Activated CD4-positive, alpha-beta T cell treated with anti-CD3 and anti-CD28 coated beads for 36 hours (primary cell): ENCODE results near the gene NLRP7. TPM values are rescaled to one million over a fixed set of nuclear protein-coding genes. Genes with fewer than 3 reads are reported as not detected.
"Not testable (repeated sequence)": the region's sequence is repeated elsewhere in the genome, so short reads cannot be mapped to it uniquely, and the experiment has no call there.

ENCODE experiments used
- ATAC-seq: fragments of 200-7000 bp; cut with Tn5 transposase; one replicate; pipeline ENCODE4 v1.10.0; 2021; ENCODE audit warnings: mild to moderate bottlenecking, moderate library complexity
- CTCF ChIA-PET: fragments of 350-600 bp; sonication (Branson Sonifier 250); formaldehyde crosslinking; loops from one replicate; lab custom pipeline; 2021; ENCODE audit warnings: antibody characterized with exemption; lab: Charles Lee
- POLR2A ChIA-PET: fragments of 350-600 bp; sonication (Branson Sonifier 250); formaldehyde crosslinking; loops from one replicate; lab custom pipeline; 2021; ENCODE audit warnings: antibody characterized with exemption, inconsistent platforms; lab: Charles Lee
- DNase-seq: peaks from one replicate; pipeline ENCODE4 v3.0.0-alpha.2; 2020
- H3K27ac Mint-ChIP-seq: one replicate; pipeline ENCODE4 v1.8.0; 2021; ENCODE audit warnings: mixed read lengths
- H3K27me3 Mint-ChIP-seq: one replicate; pipeline ENCODE4 v1.8.0; 2021; ENCODE audit warnings: mixed read lengths
- H3K36me3 Mint-ChIP-seq: one replicate; pipeline ENCODE4 v1.8.0; 2021; ENCODE audit warnings: low read depth, mixed read lengths
- H3K4me1 Mint-ChIP-seq: one replicate; pipeline ENCODE4 v1.8.0; 2021; ENCODE audit warnings: mixed read lengths
- H3K4me3 Mint-ChIP-seq: one replicate; pipeline ENCODE4 v1.8.0; 2021; ENCODE audit warnings: mild to moderate bottlenecking, moderate library complexity, mixed read lengths
- H3K9me3 Mint-ChIP-seq: one replicate; pipeline ENCODE4 v1.8.0; 2021; ENCODE audit warnings: low read depth, mixed read lengths
- intact Hi-C, 2 experiments: fragments of 100-400 bp; cut with DNase I in 1 of 2; cut with micrococcal nuclease in 1 of 2; formaldehyde crosslinking; loops; one replicate each; pipeline versions ENCODE4 v1.14.2 to v1.15.1; 2022 to 2024; cut with DNase I, micrococcal nuclease
- total RNA-seq, 2 experiments: library from RNA; stranded (reverse); gene quantifications; one replicate each; pipeline ENCODE4 v1.2.3, GENCODE V29; 2021

The NLRP7 gene
- total RNA-seq, 2 experiments from 2014 or later: not detected

GRCh38 chr19:54952591-54953344, 5.4 kb upstream of the NLRP7 start:
- H3K27me3 Mint-ChIP-seq: peaks cover 2% of the 10 kb centered on the region
- CTCF ChIA-PET: no interaction called here
- no peak overlapping the region for H3K27ac Mint-ChIP-seq

GRCh38 chr19:54950580-54950979, 3.2 kb upstream of the NLRP7 start:
- POLR2A ChIA-PET, ATAC-seq, H3K4me1 Mint-ChIP-seq, H3K9me3 Mint-ChIP-seq, DNase-seq, H3K27ac Mint-ChIP-seq, intact Hi-C loops, H3K27me3 Mint-ChIP-seq, CTCF ChIA-PET, H3K36me3 Mint-ChIP-seq, H3K4me3 Mint-ChIP-seq: not testable (repeated sequence)

More at GRCh38 chr19:54952591-54953344, 5.4 kb upstream of the NLRP7 start:
- DNase-seq: no peak
- Mint-ChIP-seq H3K9me3 (no peaks in the 10 kb centered on the region), H3K4me3 (no peak overlapping the region), H3K4me1 (no peaks in the 10 kb centered on the region), H3K36me3 (no peaks in the 10 kb centered on the region)
- ATAC-seq: no peak
- intact Hi-C loops: no loop called here
- POLR2A ChIA-PET: no interaction called here

GRCh38 chr19:54949412-54949811, 2.1 kb upstream of the NLRP7 start:
- peak; percentile 10 for DNase-seq
- ChIA-PET POLR2A (no interaction called here), CTCF (interaction anchor here (0.6 kb wide), 1 partner anchor 31 kb away, joined by 4 read pairs; no protein-coding TSS in a partner anchor)
- ATAC-seq: peak; percentile 51
- H3K4me1 Mint-ChIP-seq: no peaks in the 10 kb centered on the region
- no peak overlapping the region for H3K4me3 Mint-ChIP-seq
- intact Hi-C loops: no loop called here
- H3K9me3 Mint-ChIP-seq: no peaks in the 10 kb centered on the region
- H3K36me3 Mint-ChIP-seq: no peaks in the 10 kb centered on the region
- peaks cover 2% of the 10 kb centered on the region for H3K27me3 Mint-ChIP-seq
- H3K27ac Mint-ChIP-seq: no peak overlapping the region

GRCh38 chr19:54943772-54944361, 3.5 kb downstream of the NLRP7 start:
- H3K4me1 Mint-ChIP-seq, H3K9me3 Mint-ChIP-seq, DNase-seq, H3K4me3 Mint-ChIP-seq, intact Hi-C loops, ATAC-seq, H3K27ac Mint-ChIP-seq, H3K27me3 Mint-ChIP-seq, H3K36me3 Mint-ChIP-seq, POLR2A ChIA-PET, CTCF ChIA-PET: not testable (repeated sequence)

GRCh38 chr19:54939538-54939937, 7.8 kb downstream of the NLRP7 start:
- H3K4me3 Mint-ChIP-seq, ATAC-seq, DNase-seq, intact Hi-C loops, H3K4me1 Mint-ChIP-seq, H3K9me3 Mint-ChIP-seq, CTCF ChIA-PET, H3K27ac Mint-ChIP-seq, POLR2A ChIA-PET, H3K36me3 Mint-ChIP-seq, H3K27me3 Mint-ChIP-seq: not testable (repeated sequence)

GRCh38 chr19:54938906-54939305, 8.4 kb downstream of the NLRP7 start:
- Mint-ChIP-seq H3K4me1 (peaks cover 3% of the 10 kb centered on the region), H3K27ac (no peak overlapping the region), H3K27me3 (peaks cover 6% of the 10 kb centered on the region), H3K4me3 (no peak overlapping the region), H3K36me3 (no peaks in the 10 kb centered on the region), H3K9me3 (no peaks in the 10 kb centered on the region)
- CTCF ChIA-PET: no interaction called here
- no peak for DNase-seq
- POLR2A ChIA-PET: no interaction called here
- intact Hi-C loops: no loop called here
- no peak for ATAC-seq

- Mint-ChIP-seq H3K36me3 (no peaks in the 10 kb centered on the region), H3K4me1 (peaks cover 3% of the 10 kb centered on the region), H3K27me3 (peaks cover 6% of the 10 kb centered on the region), H3K4me3 (no peak overlapping the region), H3K27ac (no peak overlapping the region), H3K9me3 (no peaks in the 10 kb centered on the region)
- CTCF ChIA-PET: no interaction called here
- POLR2A ChIA-PET: interaction anchor here (0.6 to 1.0 kb wide), 2 partner anchors 78 to 318 kb away, joined by 4 to 6 read pairs; no protein-coding TSS in a partner anchor
- peak; percentile 45 for DNase-seq
- intact Hi-C loops: no loop called here
- ATAC-seq: peak; percentile 87
Measured at GRCh38 chr19:54937926-54938325, 9.4 kb downstream of the NLRP7 start.

GRCh38 chr19:54928299-54928698, 19.0 kb downstream of the NLRP7 start:
- CTCF ChIA-PET: no interaction called here
- intact Hi-C loops: loop anchor here in 1 of 2 experiments (10.0 kb wide), 1 partner anchor 253 kb away; no protein-coding TSS in a partner anchor
- no peak overlapping the region for H3K27ac Mint-ChIP-seq
- DNase-seq (no peak), ATAC-seq (no peak)
- H3K27me3 Mint-ChIP-seq: no peaks in the 10 kb centered on the region
- no peak overlapping the region for H3K4me3 Mint-ChIP-seq
- H3K9me3 Mint-ChIP-seq: peaks cover 12% of the 10 kb centered on the region
- no peaks in the 10 kb centered on the region for H3K4me1 Mint-ChIP-seq
- H3K36me3 Mint-ChIP-seq: no peaks in the 10 kb centered on the region
- POLR2A ChIA-PET: no interaction called here

GRCh38 chr19:54923276-54923675, 24.1 kb downstream of the NLRP7 start:
- Mint-ChIP-seq H3K27me3 (peaks cover 4% of the 10 kb centered on the region), H3K36me3 (no peaks in the 10 kb centered on the region), H3K9me3 (peaks cover 6% of the 10 kb centered on the region), H3K4me3 (no peak overlapping the region), H3K4me1 (no peaks in the 10 kb centered on the region), H3K27ac (no peak overlapping the region)
- ATAC-seq: no peak
- ChIA-PET CTCF (no interaction called here), POLR2A (no interaction called here)
- intact Hi-C loops: loop anchor here in 1 of 2 experiments (10.0 kb wide), 1 partner anchor 248 kb away; no protein-coding TSS in a partner anchor
- DNase-seq: no peak

GRCh38 chr19:54921082-54921481, 26.2 kb downstream of the NLRP7 start:
- Mint-ChIP-seq H3K27ac (no peak overlapping the region), H3K4me3 (no peak overlapping the region), H3K27me3 (peaks cover 7% of the 10 kb centered on the region), H3K9me3 (peaks cover 4% of the 10 kb centered on the region), H3K36me3 (no peaks in the 10 kb centered on the region), H3K4me1 (no peaks in the 10 kb centered on the region)
- intact Hi-C loops: loop anchor here in 1 of 2 experiments (10.0 kb wide), 1 partner anchor 246 kb away; no protein-coding TSS in a partner anchor
- ATAC-seq (no peak), DNase-seq (no peak)
- CTCF ChIA-PET: no interaction called here
- POLR2A ChIA-PET: no interaction called here

GRCh38 chr19:54919646-54920563, 27.4 kb downstream of the NLRP7 start:
- POLR2A ChIA-PET: not testable (repeated sequence)
- intact Hi-C loops: loop anchor here in 1 of 2 experiments (5.0 to 10.0 kb wide), 2 partner anchors 245 to 438 kb away; no protein-coding TSS in a partner anchor
- DNase-seq: peak; percentile 38

More at GRCh38 chr19:54919646-54920563, 27.4 kb downstream of the NLRP7 start:
- H3K36me3 Mint-ChIP-seq, H3K27ac Mint-ChIP-seq, H3K9me3 Mint-ChIP-seq, H3K4me1 Mint-ChIP-seq, ATAC-seq, CTCF ChIA-PET, H3K4me3 Mint-ChIP-seq: not testable (repeated sequence)
- H3K27me3 Mint-ChIP-seq: peaks cover 12% of the 10 kb centered on the region
